ENCODE results near the gene NEURL3. TPM values are rescaled to one million over a fixed set of nuclear protein-coding genes. Genes with fewer than 3 reads are reported as not detected.

Gene NEURL3
- total RNA-seq, 4 donors from 2014 or later, result 0.56 TPM; not detected in 3

- no peak for ATAC-seq (ENCODE audit: low FRiP score)
- TF ChIP-seq CTCF (IDR thresholded peaks at IDR 0.05), result no peak
Observed at GRCh38 chr2:96538487-96539214, 33.5 kb upstream of the NEURL3 start.

GRCh38 chr2:96537734-96538486 lies 32.8 kb upstream of the NEURL3 start:
- no peak for TF ChIP-seq CTCF (IDR thresholded peaks at IDR 0.05)
- DNase-seq (ENCODE audit: low spot score) (no peak), ATAC-seq (ENCODE audit: low FRiP score) (no peak)

More at GRCh38 chr2:96538487-96539214, 33.5 kb upstream of the NEURL3 start:
- DNase-seq (ENCODE audit: low spot score), result no peak

- DNase-seq (ENCODE audit: low spot score), result no peak
- TF ChIP-seq CTCF (IDR thresholded peaks at IDR 0.05), result no peak
- no peak for ATAC-seq (ENCODE audit: low FRiP score)
Observed at GRCh38 chr2:96537066-96537733, 32.0 kb upstream of the NEURL3 start.

GRCh38 chr2:96536445-96537065 lies 31.4 kb upstream of the NEURL3 start, which contains the start of gene ARID5A:
Gene ARID5A, plus strand, starts transcription at chr2:96536752. Its CDS starts 75 bp downstream, at chr2:96536827.
- ATAC-seq (ENCODE audit: low FRiP score) (peak; percentile 81), DNase-seq (ENCODE audit: low spot score) (peak; percentile 71)
- TF ChIP-seq CTCF (IDR thresholded peaks at IDR 0.05), result no peak

GRCh38 chr2:96535331-96535730 lies 30.2 kb upstream of the NEURL3 start:
- no peak for DNase-seq (ENCODE audit: low spot score)
- no peak for ATAC-seq (ENCODE audit: low FRiP score)
- TF ChIP-seq CTCF (IDR thresholded peaks at IDR 0.05), result no peak

- ATAC-seq (ENCODE audit: low FRiP score), result no peak
- DNase-seq (ENCODE audit: low spot score), result no peak
- TF ChIP-seq CTCF (IDR thresholded peaks at IDR 0.05), result no peak
Observed at GRCh38 chr2:96534701-96535181, 29.6 kb upstream of the NEURL3 start.
